H54 (cell line): Measurements from ENCODE around the gene C1orf56.
"Not testable (repeated sequence)": the region's sequence is repeated elsewhere in the genome, so short reads cannot be mapped to it uniquely, and the experiment has no call there.

Experiments
- DNase-seq: peaks from one replicate; pipeline ENCODE4 v3.0.0; 2011; ENCODE audit warnings: low spot score, mixed read lengths; ENCODE audit not compliant: insufficient read length
- FAIRE-seq: peaks from 3 replicates; lab custom pipeline; 2011; peaks lifted over from hg19 to GRCh38; lab: Jason Lieb, UNC
- POLR2A ChIP-seq: IDR thresholded peaks from 2 replicates; pipeline ENCODE4 v1.6.1; 2011; ENCODE audit warnings: low read depth, mild to moderate bottlenecking, low read length

C1orf56 gene

DNA sequence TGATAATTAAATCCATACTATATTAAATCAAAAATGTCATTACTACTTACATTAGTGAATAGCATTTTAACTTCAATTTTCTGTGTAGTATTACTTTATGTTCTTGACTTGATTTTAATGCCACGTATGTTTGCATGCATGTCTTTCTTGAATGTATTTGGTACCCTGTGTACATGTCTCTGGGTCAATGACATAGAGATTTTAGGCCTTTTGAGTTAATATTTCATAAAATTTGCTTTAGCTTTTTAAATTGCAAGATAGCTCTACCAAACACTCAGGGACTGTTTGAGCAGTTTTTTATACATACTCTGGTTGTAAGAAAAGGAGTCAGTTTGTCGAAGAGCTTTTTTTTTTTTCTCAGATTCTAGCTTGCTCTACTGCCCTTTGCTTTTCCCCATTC lies 14.2 kb downstream of the C1orf56 start:
- DNase-seq (no peak), FAIRE-seq (no peak)
- TF ChIP-seq POLR2A: no peak

DNA sequence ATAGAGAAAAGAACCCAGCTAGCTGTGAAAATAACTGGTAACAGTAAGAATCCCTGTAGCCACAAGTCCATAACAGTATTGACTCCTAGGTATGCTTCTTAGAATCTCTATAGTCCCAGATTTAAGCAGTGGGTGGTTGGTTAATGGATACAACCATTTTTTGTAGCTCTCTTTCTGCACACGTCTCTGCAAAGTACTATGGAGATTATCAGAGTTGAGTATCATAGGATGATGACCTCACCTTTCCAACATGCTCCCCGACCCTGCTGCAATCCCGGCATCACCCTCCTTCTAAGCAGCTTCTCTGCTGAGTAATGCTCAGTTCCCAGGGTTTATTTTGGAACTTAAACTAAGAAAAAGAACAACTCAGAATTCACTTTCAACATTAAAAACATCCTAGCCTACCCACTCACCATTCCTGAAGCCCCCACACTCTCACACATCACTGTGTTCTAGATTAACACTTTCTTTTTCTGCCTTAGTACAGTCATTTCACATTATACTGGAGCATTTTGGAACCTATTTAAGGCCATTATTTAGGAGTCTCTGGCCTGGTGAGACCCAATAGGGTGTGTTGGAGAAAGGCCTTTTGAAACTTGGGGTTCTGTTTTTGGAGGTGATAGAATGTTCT lies 15.3 kb downstream of the C1orf56 start:
- FAIRE-seq: no peak
- peak; percentile 94 for DNase-seq
- TF ChIP-seq POLR2A: no peak

DNA sequence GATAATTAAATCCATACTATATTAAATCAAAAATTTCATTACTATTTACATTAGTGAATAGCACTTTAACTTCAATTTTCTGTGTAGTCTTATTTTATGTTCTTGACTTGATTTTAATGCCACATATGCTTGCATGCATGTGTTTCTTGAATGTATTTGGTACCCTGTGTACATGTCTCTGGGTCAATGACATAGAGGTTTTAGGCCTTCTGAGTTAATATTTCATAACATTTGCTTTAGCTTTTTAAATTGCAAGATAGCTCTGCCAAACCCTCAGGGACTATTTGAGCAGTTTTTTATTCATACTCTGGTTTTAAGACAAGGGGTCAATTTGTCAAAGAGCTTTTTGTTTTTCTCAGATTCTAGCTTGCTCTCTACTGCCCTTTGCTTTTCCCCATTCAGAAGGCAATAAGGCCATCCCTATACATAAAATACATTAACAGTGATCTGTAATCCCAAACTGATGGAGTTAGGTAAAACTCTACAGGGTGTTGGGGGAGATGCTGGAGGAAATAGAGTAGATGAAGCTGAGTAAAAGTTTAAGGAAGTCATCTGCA lies 17.6 kb downstream of the C1orf56 start:
- no peak for FAIRE-seq
- no peak for TF ChIP-seq POLR2A
- no peak for DNase-seq

DNA sequence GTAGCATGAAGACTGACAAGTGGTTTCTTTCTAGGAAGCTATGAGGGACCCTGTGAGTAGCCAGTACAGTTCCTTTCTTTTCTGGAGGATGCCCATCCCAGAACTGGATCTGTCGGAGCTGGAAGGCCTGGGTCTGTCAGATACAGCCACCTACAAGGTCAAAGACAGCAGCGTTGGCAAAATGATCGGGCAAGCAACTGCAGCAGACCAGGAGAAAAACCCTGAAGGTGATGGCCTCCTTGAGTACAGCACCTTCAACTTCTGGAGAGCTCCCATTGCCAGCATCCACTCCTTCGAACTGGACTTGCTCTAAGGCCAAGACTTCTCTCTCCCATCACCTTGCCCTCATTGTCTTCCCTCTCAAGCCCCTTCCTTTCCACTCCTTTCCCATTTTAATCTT lies 19.6 kb downstream of the C1orf56 start:
- no peak for TF ChIP-seq POLR2A
- no peak for FAIRE-seq
- DNase-seq: no peak

DNA sequence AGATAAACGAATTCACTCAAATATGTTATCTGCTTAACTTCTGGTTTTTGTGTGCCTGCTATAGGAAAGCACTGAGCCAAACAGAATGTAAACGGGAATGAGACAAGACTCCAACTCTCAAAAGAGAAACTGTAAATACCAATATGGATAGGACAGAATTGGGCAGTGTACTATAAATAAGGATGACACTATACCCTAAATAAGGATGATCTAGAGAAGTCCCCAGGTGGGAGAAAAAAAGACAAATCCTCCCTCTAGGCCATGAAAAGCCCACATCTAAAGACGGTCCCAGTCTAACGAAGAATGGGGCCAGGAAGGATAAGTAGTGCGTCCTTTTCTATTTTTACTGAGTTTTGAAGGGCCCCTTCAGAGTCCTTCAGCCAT lies 21.5 kb downstream of the C1orf56 start:
- no peak for FAIRE-seq
- DNase-seq: no peak
- TF ChIP-seq POLR2A: no peak

DNA sequence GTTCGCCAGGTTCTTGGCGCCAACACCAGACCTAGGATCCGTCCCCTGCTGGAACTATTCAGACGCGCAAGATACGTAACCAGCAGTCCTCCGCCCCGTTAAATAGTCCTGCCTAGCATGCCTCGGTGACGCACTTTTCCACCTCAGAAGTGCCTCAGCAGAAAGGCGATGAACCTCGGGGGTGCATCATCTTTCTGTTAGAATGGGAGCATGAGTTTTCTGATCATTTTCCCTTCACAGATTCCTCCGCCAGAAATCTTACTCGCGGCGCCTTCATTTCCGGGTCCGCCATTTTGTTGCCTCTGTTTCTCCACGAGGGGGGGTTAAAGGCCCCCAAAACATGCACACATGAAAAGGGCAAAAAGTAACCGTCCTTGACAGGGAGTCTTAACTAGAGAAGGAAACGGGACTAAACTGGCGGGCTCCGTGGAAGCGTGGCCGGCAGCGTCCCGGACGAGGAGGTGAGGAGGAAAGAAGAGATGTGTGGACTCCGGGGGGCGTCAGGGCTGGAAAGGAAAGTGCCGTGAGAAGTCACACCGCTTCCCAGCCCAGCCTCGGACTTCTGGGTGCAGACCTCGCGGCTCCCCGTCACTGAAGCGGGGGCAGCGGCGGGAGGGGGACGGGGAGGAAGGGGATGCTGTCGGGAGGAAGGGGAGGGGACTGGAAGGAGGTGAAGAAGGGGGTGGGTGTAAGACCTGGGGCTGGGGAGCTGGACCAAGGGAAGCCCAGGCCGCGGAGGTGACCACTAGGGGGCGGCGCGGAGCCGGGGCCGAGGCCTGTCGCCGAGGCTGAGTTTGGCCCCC lies 23.1 kb downstream of the C1orf56 start, which contains the start of gene GABPB2:
GABPB2 (plus strand) TSS at position 288 of the 803 bp plus-strand sequence. CDS start 17,429 bp downstream, outside the sequence.
- DNase-seq: peak; percentile 98

DNA sequence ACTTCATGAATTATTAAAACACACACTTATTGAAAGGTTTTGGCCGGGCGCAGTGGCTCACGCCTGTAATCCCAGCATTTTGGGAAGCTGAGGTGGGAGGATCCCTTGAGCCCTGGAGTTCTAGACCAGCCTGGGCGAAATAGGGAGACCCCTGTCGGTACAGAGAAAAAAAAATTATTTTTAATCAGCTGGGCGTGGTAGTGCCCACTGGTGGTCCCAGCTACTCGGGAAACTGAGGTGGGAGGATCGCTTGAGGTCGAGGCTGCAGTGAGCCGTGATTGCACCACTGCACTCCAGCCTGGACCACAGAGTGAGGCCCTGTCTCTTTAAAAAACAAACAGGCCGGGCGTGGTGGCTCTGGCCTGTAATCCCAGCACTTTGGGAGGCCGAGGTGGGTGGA lies 24.7 kb downstream of the C1orf56 start:
- TF ChIP-seq POLR2A: no peak
- DNase-seq (no peak), FAIRE-seq (no peak)

More for the DNA sequence above, 23.1 kb downstream of the C1orf56 start, which contains the start of gene GABPB2:
- no peak for FAIRE-seq
- peak; percentile 89 for TF ChIP-seq POLR2A

DNA sequence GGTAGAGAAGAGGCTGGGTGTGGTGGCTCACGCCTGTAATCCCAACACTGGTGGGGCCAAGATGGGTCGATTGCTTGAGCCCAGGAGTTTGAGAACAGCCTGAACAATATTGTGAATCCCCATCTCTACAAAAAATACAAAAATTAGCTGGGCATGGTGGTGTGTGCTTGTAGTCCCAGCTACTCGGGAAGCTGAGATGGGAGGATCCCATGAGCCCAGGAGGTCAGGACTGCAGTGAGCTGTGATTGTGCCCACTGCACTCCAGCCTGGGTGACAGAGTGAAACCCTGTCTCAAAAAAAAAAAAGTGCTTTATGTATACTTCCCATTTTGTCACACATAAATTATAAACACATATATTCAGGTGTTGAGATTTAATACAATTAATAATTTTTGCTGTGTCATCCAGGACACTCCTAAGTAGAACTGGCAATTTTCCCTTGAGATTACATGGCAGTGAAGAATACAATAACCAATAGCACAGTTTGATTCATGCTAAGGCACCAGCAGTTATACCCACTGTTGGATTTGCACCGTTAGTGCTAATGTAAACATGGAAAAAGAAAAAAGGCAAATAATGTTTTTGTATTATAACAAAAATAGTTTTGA lies 38.5 kb downstream of the C1orf56 start:
- FAIRE-seq (no peak), DNase-seq (no peak)
- TF ChIP-seq POLR2A: no peak

DNA sequence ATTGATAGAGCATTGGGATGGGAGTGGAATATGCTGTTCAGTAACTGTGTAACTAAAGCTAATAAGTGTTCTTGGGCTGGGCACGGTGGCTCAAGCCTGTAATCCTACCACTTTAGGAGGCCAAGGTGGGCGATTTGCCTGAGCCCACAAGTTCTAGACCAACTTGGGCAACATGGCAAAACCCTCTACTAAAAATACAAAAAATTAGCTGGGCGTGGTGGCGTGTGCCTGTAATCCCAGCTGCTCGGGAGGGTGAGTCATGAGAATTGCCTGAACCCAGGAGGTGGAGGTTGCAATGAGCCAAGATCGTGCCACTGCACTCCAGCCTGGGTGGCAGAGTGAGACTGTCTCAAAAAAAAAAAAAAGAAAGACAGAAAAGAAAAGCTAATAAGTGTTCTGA lies 49.9 kb downstream of the C1orf56 start:
- FAIRE-seq, DNase-seq: not testable (repeated sequence)

DNA sequence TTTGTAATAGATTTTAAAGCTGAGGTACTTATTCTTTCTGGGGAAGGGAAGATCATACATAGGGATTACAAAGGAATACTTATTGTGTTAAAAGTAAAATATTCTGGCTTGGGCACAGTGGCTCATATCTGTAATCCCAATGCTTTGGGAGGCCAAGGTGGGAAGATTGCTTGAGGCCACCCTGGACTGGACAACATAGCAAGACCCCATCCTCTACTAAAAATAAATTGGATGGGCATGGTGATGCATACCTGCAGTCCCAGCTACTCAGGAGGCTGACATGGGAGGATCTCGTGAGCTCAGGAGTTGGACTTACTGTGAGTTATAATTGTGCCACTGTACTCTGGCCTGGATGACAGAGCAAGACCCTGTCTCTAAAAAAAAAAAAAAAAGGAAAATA lies 50.6 kb downstream of the C1orf56 start:
- DNase-seq (no peak), FAIRE-seq (no peak)
- no peak for TF ChIP-seq POLR2A
